HEK293 (cell line): Measurements from ENCODE around the gene SLC19A1.

Source experiments
- CTCF ChIA-PET: fragments of 350-600 bp; formaldehyde crosslinking; extraction: SDS; loops from one replicate; lab custom pipeline; 2021; ENCODE audit warnings: antibody characterized with exemption; lab: Yijun Ruan, JAX
- POLR2A ChIA-PET: fragments of 300-600 bp; formaldehyde crosslinking; extraction: SDS; loops from one replicate; lab custom pipeline; 2020; ENCODE audit warnings: antibody characterized with exemption, inconsistent platforms; lab: Yijun Ruan, JAX
- H3K27ac ChIP-seq: fragments of 200-500 bp; sonication (Bioruptor generic); 2 replicates; pipeline ENCODE4 v1.5.1; 2014; ENCODE audit warnings: low read depth, low read length, control low read depth, inconsistent platforms; ENCODE audit errors: extremely low read depth
- H3K36me3 ChIP-seq, 2 experiments: fragments of 200-500 bp in 1 of 2; sonication (Bioruptor generic) in 1 of 2; 1 replicate in 1 of 2; 2 replicates in 1 of 2; pipeline ENCODE4 v1.5.1; 2014 to 2017; ENCODE audit warnings: inconsistent platforms in 2 of 2, low read length in 2 of 2; ENCODE audit not compliant: control insufficient read depth in 2 of 2, insufficient read depth in 1 of 2
- H3K4me1 ChIP-seq: fragments of 200-500 bp; sonication (Bioruptor generic); 2 replicates; pipeline ENCODE4 v1.5.1; 2014; ENCODE audit warnings: mild to moderate bottlenecking, low read length, inconsistent platforms; ENCODE audit not compliant: control insufficient read depth, insufficient read depth
- H3K4me3 ChIP-seq: 2 replicates; pipeline ENCODE4 v1.5.1; 2011; ENCODE audit warnings: low read depth, mild to moderate bottlenecking, control low read depth, low read length, moderate library complexity
- H3K9me3 ChIP-seq: fragments of 200-500 bp; sonication (Bioruptor generic); 2 replicates; pipeline ENCODE4 v1.5.1; 2014; ENCODE audit warnings: low read depth, low read length, inconsistent platforms; ENCODE audit not compliant: control insufficient read depth, insufficient read depth
- BCL11B ChIP-seq: fragments of 450-650 bp; formaldehyde crosslinking; IDR thresholded peaks from 2 replicates; pipeline ENCODE4 v1.5.1; 2016; ENCODE audit warnings: low read depth, missing biosample characterization, missing genetic modification characterization
- FEZF1 ChIP-seq: fragments of 450-650 bp; formaldehyde crosslinking; IDR thresholded peaks from 2 replicates; pipeline ENCODE4 v1.5.1; 2016; ENCODE audit warnings: missing biosample characterization, missing genetic modification characterization
- GFI1B ChIP-seq: fragments of 450-650 bp; formaldehyde crosslinking; IDR thresholded peaks from 2 replicates; pipeline ENCODE4 v1.5.1; 2016; ENCODE audit warnings: missing biosample characterization, missing genetic modification characterization
- GLIS2 ChIP-seq: fragments of 450-650 bp; formaldehyde crosslinking; IDR thresholded peaks from 2 replicates; pipeline ENCODE4 v1.5.1; 2016; ENCODE audit warnings: missing biosample characterization, missing genetic modification characterization
- KLF9 ChIP-seq: fragments of 450-650 bp; formaldehyde crosslinking; IDR thresholded peaks from 2 replicates; pipeline ENCODE4 v1.5.1; 2016; ENCODE audit warnings: missing biosample characterization, missing genetic modification characterization, low read depth
- YY2 ChIP-seq: fragments of 450-650 bp; formaldehyde crosslinking; IDR thresholded peaks from 2 replicates; pipeline ENCODE4 v1.5.1; 2016; ENCODE audit warnings: missing biosample characterization, missing genetic modification characterization
- ZBTB1 ChIP-seq: fragments of 450-650 bp; formaldehyde crosslinking; IDR thresholded peaks from 2 replicates; pipeline ENCODE4 v1.5.1; 2016; ENCODE audit warnings: missing biosample characterization, missing genetic modification characterization
- ZBTB7A ChIP-seq: fragments of 450-650 bp; formaldehyde crosslinking; IDR thresholded peaks from 2 replicates; pipeline ENCODE4 v1.5.1; 2016; ENCODE audit warnings: low read depth, missing biosample characterization, missing genetic modification characterization
- ZIC2 ChIP-seq: fragments of 450-650 bp; formaldehyde crosslinking; IDR thresholded peaks from 2 replicates; pipeline ENCODE4 v1.5.1; 2016; ENCODE audit warnings: missing biosample characterization, missing genetic modification characterization
- ZNF114 ChIP-seq: fragments of 450-650 bp; formaldehyde crosslinking; IDR thresholded peaks from 2 replicates; pipeline ENCODE4 v1.5.0; 2017; ENCODE audit warnings: missing biosample characterization, missing genetic modification characterization
- ZNF169 ChIP-seq: fragments of 450-650 bp; formaldehyde crosslinking; IDR thresholded peaks from 2 replicates; pipeline ENCODE4 v1.5.1; 2016; ENCODE audit warnings: missing biosample characterization, missing genetic modification characterization
- ZNF175 ChIP-seq: fragments of 450-650 bp; formaldehyde crosslinking; IDR thresholded peaks from 2 replicates; pipeline ENCODE4 v1.5.1; 2016; ENCODE audit warnings: missing biosample characterization, missing genetic modification characterization
- ZNF211 ChIP-seq: fragments of 450-650 bp; formaldehyde crosslinking; IDR thresholded peaks from 2 replicates; pipeline ENCODE4 v1.5.1; 2016; ENCODE audit warnings: low read depth, missing biosample characterization, missing genetic modification characterization
- ZNF423 ChIP-seq: fragments of 450-650 bp; formaldehyde crosslinking; IDR thresholded peaks from 2 replicates; pipeline ENCODE4 v1.5.1; 2016; ENCODE audit warnings: missing biosample characterization, missing genetic modification characterization
- ZNF473 ChIP-seq: fragments of 450-650 bp; formaldehyde crosslinking; IDR thresholded peaks from 2 replicates; pipeline ENCODE4 v1.5.1; 2017; ENCODE audit warnings: missing biosample characterization, missing genetic modification characterization
- ZNF521 ChIP-seq: fragments of 450-650 bp; formaldehyde crosslinking; IDR thresholded peaks from 2 replicates; pipeline ENCODE4 v1.5.1; 2017; ENCODE audit warnings: missing biosample characterization, mild to moderate bottlenecking, missing genetic modification characterization
- ZNF549 ChIP-seq: fragments of 450-650 bp; IDR thresholded peaks from 2 replicates; pipeline ENCODE4 v1.5.1; 2018; ENCODE audit warnings: missing biosample characterization, missing genetic modification characterization, mild to moderate bottlenecking, inconsistent platforms, moderate library complexity
- ZNF558 ChIP-seq: fragments of 450-650 bp; formaldehyde crosslinking; IDR thresholded peaks from 2 replicates; pipeline ENCODE4 v1.5.1; 2016; ENCODE audit warnings: missing biosample characterization, missing genetic modification characterization
- ZNF654 ChIP-seq: fragments of 450-650 bp; formaldehyde crosslinking; IDR thresholded peaks from 2 replicates; pipeline ENCODE4 v1.5.1; 2016; ENCODE audit warnings: low read depth, missing biosample characterization, missing genetic modification characterization
- ZNF707 ChIP-seq: fragments of 450-650 bp; formaldehyde crosslinking; IDR thresholded peaks from 2 replicates; pipeline ENCODE4 v1.5.1; 2016; ENCODE audit warnings: missing biosample characterization, missing genetic modification characterization
- ZNF747 ChIP-seq: fragments of 450-650 bp; formaldehyde crosslinking; IDR thresholded peaks from 2 replicates; pipeline ENCODE4 v1.5.1; 2016; ENCODE audit warnings: missing biosample characterization, missing genetic modification characterization
- ZNF768 ChIP-seq: fragments of 450-650 bp; formaldehyde crosslinking; IDR thresholded peaks from 2 replicates; pipeline ENCODE4 v1.5.1; 2018; ENCODE audit warnings: missing biosample characterization, mild to moderate bottlenecking, missing genetic modification characterization
- ZNF830 ChIP-seq: fragments of 450-650 bp; IDR thresholded peaks from 2 replicates; pipeline ENCODE4 v1.5.0; 2018; ENCODE audit warnings: missing biosample characterization, missing genetic modification characterization, low read depth, mild to moderate bottlenecking, moderate library complexity
- ZSCAN23 ChIP-seq: fragments of 450-650 bp; formaldehyde crosslinking; IDR thresholded peaks from 2 replicates; pipeline ENCODE4 v1.5.1; 2016; ENCODE audit warnings: missing biosample characterization, missing genetic modification characterization
- TF ChIP-seq, protein P1 (sequence below): fragments of 450-650 bp; formaldehyde crosslinking; conservative IDR thresholded peaks from 2 replicates; pipeline ENCODE4 v1.5.1; 2016; ENCODE audit warnings: low read depth, missing biosample characterization, missing genetic modification characterization
- TF ChIP-seq, protein P2 (sequence below): fragments of 450-650 bp; formaldehyde crosslinking; IDR thresholded peaks from 2 replicates; pipeline ENCODE4 v1.5.0; 2017; ENCODE audit warnings: missing biosample characterization, missing genetic modification characterization, borderline replicate concordance
- TF ChIP-seq, protein P3 (sequence below): fragments of 450-650 bp; formaldehyde crosslinking; IDR thresholded peaks from 2 replicates; pipeline ENCODE4 v1.5.1; 2016; ENCODE audit warnings: missing biosample characterization, missing genetic modification characterization

SLC19A1 gene

DNA sequence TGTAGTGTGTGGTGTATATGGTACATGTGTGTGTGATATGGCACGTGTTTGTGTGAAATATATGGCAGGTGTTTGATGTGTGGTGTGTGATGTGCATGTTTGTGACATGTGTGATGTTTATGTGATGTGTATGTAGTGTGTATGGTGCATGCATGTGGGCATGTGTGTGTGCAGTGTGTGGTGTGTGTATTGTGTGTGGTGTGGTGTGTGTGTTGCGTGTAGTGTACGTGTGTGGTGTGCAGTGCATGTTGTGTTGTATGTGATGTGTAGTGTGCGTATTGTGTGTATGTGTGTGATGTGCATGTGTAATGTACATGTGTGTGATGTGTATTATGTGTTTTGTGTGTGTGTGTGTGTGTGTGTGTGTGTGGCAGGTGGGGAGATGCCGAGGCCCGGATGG, 65.7 kb downstream of the SLC19A1 start (continued):
- TF ChIP-seq ZNF521 (tag by site-specific recombination) (peak; percentile 87; the same call in 1 of the 2 replicates), ZNF211 (no peak), ZNF558 (no peak), ZNF423 (tag by site-specific recombination) (no peak), ZIC2 (tag by site-specific recombination) (no peak)
- TF ChIP-seq, protein P1, sequence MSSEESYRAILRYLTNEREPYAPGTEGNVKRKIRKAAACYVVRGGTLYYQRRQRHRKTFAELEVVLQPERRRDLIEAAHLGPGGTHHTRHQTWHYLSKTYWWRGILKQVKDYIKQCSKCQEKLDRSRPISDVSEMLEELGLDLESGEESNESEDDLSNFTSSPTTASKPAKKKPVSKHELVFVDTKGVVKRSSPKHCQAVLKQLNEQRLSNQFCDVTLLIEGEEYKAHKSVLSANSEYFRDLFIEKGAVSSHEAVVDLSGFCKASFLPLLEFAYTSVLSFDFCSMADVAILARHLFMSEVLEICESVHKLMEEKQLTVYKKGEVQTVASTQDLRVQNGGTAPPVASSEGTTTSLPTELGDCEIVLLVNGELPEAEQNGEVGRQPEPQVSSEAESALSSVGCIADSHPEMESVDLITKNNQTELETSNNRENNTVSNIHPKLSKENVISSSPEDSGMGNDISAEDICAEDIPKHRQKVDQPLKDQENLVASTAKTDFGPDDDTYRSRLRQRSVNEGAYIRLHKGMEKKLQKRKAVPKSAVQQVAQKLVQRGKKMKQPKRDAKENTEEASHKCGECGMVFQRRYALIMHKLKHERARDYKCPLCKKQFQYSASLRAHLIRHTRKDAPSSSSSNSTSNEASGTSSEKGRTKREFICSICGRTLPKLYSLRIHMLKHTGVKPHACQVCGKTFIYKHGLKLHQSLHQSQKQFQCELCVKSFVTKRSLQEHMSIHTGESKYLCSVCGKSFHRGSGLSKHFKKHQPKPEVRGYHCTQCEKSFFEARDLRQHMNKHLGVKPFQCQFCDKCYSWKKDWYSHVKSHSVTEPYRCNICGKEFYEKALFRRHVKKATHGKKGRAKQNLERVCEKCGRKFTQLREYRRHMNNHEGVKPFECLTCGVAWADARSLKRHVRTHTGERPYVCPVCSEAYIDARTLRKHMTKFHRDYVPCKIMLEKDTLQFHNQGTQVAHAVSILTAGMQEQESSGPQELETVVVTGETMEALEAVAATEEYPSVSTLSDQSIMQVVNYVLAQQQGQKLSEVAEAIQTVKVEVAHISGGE (tag by site-specific recombination): no peak

DNA sequence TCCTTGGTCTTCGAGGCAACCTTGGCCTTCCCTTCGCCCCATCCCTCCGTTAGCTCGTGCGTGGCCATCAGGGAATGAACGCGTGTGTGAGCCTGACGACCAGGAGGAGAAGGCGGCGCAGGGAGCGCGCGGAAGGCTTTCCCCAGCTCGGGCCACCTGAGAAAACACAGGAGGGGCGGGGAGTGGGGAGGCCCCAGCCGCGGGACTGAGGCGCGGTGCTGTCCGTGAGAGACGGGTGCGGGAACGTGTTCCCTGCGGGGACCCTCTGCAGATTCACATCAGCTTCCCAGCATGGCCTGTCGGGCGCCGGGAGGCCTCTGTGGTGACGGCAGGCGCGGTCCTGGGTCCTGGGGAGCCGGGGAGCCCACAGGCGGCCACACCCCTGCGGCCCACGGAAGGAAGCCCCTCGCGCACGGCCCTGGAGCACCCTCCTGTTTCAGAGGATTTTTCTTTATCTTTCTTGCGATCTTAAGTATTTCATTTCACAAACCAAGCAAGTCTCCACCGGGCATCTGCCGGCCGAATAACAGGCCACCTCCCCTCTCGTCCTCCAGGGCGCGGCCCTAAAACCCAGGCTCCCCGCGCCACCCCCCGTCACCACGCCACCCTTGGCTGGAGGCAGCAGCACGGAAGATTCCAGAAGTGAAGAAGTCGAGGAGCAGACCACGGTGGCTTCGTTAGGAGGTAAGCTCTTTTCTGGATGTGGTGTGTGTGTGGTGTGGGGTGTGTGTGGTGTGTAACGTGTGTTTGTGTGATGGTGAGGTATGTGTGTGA, 66.3 kb downstream of the SLC19A1 start:
- H3K9me3 ChIP-seq: no peaks in the 10 kb centered on the region
- no peak overlapping the region for H3K4me3 ChIP-seq
- no peak overlapping the region for H3K27ac ChIP-seq
- peaks cover 3 to 50% of the 10 kb centered on the region in 2 experiments; a peak in 2 of 3 replicates for H3K36me3 ChIP-seq
- H3K4me1 ChIP-seq: no peaks in the 10 kb centered on the region
- CTCF ChIA-PET: interaction anchor here (0.7 to 2.7 kb wide), 3 partner anchors 12 to 49 kb away, joined by 3 to 8 read pairs (median 3); no protein-coding TSS in a partner anchor
- POLR2A ChIA-PET: no interaction called here
- no peak for TF ChIP-seq ZNF707 (tag by site-specific recombination)
- no peak for TF ChIP-seq ZNF114 (tag by site-specific recombination)
- no peak for TF ChIP-seq ZNF549 (tag by site-specific recombination)
- no peak for TF ChIP-seq ZNF768 (tag by site-specific recombination)
- no peak for TF ChIP-seq ZSCAN23 (tag by site-specific recombination)
- TF ChIP-seq ZNF654 (tag by site-specific recombination): no peak
- TF ChIP-seq ZNF473 (tag by site-specific recombination): no peak
- no peak for TF ChIP-seq ZBTB1 (tag by site-specific recombination)
- TF ChIP-seq ZBTB7A (tag by site-specific recombination): no peak
- no peak for TF ChIP-seq ZNF747 (tag by site-specific recombination)
- no peak for TF ChIP-seq YY2 (tag by site-specific recombination)
- TF ChIP-seq GFI1B: no peak
- no peak for TF ChIP-seq FEZF1 (tag by site-specific recombination)

DNA sequence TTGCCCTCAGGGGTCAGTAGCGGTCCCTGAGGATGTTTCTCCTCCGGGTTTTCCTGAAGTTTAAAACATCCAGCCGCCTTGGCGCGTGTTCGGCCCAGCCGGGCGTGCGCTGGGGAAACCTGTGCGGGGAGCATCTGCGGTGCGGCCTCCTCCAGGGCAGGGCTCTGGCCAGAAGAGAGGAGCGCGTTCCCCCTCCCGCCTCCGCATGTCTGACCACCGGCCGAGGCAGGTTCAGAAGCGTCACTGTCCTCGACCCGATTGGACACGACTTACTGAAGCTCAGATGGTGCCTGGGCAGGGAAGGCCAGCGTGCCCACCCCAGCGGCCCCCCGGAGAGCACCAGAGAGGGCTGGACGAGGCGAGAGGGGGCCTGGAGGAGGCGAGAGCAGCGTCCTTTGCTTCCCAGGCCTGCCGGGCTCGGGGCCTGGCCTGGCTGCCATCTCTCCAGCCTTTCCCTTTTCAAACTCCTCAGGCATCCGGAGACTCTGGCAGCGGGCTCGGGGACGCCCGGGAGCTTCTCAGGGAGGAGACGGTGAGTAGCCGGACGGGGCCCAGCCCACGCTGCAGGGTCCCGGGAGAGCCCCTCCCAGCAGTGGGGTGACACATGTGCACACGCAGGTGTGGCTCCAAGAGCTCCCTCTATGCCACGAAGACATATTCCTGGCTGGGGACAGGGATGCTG, 67.1 kb downstream of the SLC19A1 start:
- POLR2A ChIA-PET: no interaction called here
- CTCF ChIA-PET: interaction anchor here (0.7 kb wide), 1 partner anchor 50 kb away, joined by 3 read pairs; no protein-coding TSS in a partner anchor
- H3K4me1 ChIP-seq: no peaks in the 10 kb centered on the region
- H3K9me3 ChIP-seq: no peaks in the 10 kb centered on the region
- H3K4me3 ChIP-seq: no peak overlapping the region
- H3K27ac ChIP-seq: no peak overlapping the region
- peaks cover 3 to 48% of the 10 kb centered on the region in 2 experiments; a peak in 2 of 3 replicates for H3K36me3 ChIP-seq
- no peak for TF ChIP-seq ZNF175 (tag by site-specific recombination)
- no peak for TF ChIP-seq BCL11B (tag by site-specific recombination)
- TF ChIP-seq GLIS2 (tag by site-specific recombination): no peak
- no peak for TF ChIP-seq ZNF169 (tag by site-specific recombination)
- TF ChIP-seq, protein P2, sequence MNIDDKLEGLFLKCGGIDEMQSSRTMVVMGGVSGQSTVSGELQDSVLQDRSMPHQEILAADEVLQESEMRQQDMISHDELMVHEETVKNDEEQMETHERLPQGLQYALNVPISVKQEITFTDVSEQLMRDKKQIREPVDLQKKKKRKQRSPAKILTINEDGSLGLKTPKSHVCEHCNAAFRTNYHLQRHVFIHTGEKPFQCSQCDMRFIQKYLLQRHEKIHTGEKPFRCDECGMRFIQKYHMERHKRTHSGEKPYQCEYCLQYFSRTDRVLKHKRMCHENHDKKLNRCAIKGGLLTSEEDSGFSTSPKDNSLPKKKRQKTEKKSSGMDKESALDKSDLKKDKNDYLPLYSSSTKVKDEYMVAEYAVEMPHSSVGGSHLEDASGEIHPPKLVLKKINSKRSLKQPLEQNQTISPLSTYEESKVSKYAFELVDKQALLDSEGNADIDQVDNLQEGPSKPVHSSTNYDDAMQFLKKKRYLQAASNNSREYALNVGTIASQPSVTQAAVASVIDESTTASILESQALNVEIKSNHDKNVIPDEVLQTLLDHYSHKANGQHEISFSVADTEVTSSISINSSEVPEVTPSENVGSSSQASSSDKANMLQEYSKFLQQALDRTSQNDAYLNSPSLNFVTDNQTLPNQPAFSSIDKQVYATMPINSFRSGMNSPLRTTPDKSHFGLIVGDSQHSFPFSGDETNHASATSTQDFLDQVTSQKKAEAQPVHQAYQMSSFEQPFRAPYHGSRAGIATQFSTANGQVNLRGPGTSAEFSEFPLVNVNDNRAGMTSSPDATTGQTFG (tag by site-specific recombination): no peak
- TF ChIP-seq, protein P3, sequence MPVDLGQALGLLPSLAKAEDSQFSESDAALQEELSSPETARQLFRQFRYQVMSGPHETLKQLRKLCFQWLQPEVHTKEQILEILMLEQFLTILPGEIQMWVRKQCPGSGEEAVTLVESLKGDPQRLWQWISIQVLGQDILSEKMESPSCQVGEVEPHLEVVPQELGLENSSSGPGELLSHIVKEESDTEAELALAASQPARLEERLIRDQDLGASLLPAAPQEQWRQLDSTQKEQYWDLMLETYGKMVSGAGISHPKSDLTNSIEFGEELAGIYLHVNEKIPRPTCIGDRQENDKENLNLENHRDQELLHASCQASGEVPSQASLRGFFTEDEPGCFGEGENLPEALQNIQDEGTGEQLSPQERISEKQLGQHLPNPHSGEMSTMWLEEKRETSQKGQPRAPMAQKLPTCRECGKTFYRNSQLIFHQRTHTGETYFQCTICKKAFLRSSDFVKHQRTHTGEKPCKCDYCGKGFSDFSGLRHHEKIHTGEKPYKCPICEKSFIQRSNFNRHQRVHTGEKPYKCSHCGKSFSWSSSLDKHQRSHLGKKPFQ (tag by site-specific recombination): no peak
- TF ChIP-seq KLF9 (tag by site-specific recombination): no peak
- TF ChIP-seq ZNF473 (tag by site-specific recombination): no peak
- no peak for TF ChIP-seq ZNF830
